Activated gamma-delta T cell (primary cell): Measurements from ENCODE around the gene ZNFX1.
"Not testable (repeated sequence)": the region's sequence is repeated elsewhere in the genome, so short reads cannot be mapped to it uniquely, and the experiment has no call there.

Experiments
- DNase-seq: peaks from one replicate; lab custom pipeline; 2025; lab: John Stamatoyannopoulos, UW
- total RNA-seq, 2 donors: gene quantifications; one replicate each; lab custom pipeline; 2026; lab: John Stamatoyannopoulos, UW

The ZNFX1 gene
- total RNA-seq = 232 to 260 reads per million in 2 donors

DNA sequence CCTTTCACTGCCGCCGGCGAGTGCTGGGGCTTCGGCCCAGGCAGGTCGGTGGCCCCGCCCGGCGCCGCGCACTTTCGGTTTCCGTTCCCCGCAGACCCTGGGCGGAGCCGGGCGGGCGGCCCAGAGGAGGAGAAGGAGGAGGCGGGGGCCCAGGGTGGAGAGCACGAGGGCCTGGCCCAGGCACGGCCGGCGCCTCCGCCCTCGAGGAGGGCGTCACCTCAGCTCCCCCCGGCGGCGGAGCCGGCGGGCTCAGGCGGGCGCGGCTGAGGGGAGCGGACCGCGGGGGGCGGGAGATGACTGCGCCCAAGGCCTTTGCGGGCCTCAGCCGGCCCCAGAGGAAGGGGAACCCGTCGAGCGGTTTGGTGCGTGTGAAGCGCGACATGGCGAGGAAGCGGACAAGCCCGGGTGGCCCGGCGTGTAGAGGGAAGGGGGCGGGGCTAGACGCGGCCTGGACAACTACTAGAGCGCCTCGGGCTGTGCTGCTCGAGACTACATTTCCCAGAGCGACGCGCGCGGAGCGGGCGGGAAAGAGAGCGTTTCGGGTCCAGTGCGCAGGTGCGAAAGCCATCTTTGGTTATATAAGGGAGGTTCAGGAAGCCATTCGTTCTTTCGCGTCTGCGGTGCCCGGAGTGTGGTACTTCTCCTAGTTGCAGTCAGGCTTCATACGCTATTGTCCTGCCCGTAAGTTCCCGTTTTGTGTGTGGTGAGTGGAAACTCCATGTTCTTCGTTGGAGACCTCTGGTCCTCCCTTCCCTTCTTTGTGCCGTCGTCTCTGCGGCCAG, at the start of gene ZNFX1:
TSS of gene ZNFX1 (minus strand) at position 22 of the 782 bp plus-strand sequence. CDS start 2,218 bp downstream, outside the sequence.
- DNase-seq = peak; percentile 94

DNA sequence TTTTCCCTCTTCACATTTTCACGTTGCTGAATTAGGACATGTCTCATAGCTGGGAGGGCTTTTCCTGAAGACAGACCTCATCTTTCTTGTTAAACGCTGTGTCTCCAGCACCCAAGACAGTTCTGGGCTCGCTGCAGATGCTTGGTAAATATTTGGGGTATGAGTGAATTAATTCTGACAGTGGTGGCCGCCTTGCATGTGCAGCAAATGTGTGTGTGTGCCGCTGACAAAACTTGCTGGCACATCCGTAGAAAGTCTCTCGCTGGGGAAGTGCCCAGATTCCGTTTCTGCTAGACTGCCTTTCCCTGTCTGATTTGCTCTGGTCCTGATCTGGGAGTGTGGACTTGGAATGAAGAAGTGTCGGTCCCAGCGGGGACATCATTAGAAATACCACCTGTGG, 48.2 kb upstream of the ZNFX1 start:
- DNase-seq = no peak

DNA sequence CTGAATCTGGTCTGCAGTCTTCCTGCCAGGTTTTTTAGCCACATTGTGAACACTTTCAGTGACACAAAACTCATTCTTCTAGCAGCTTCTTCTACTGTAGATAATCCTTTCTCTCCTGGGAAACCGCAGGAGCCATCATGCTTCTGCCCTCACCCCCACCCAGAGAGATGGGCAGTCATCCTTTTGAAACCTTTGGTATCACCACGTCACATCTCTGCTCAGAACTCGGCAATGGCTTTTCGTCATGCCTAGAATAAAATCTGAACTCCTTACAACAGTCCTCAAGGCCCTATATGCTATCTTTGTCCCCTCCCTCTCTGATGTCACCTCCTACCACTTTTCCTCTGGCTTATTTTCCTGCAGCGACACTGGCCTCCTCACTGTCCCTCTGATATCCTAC, 46.4 kb upstream of the ZNFX1 start:
- DNase-seq = no peak

DNA sequence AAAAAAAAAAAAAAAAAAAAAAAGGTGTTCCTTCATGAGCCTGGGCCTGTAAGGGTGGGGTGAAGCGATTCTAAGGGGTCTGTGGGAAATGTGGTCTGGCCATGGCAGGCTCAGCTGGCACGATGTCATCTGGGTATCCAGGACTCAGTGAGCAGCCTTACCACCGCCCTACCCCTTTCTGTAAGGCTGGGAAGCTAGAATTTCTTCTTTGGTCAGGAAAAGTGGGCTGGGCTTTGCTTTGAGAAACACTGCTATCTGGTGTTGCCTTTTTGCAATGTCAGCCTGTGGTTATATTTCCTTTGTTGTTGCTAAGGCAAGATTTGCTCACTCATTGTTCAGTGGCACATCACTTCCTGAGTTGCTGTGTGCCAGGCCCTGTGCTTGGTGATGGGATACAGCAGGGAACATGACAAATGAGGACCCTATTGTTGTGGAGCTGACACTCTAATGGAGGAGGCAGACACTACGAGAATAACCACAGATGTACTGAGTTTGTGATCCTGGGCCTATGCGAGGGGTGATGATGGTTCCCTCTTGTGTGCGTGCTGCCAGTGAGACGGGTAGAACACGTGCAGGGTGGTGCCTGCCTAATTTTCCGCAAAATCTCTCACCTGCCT, 45.9 kb upstream of the ZNFX1 start:
- DNase-seq = no peak

DNA sequence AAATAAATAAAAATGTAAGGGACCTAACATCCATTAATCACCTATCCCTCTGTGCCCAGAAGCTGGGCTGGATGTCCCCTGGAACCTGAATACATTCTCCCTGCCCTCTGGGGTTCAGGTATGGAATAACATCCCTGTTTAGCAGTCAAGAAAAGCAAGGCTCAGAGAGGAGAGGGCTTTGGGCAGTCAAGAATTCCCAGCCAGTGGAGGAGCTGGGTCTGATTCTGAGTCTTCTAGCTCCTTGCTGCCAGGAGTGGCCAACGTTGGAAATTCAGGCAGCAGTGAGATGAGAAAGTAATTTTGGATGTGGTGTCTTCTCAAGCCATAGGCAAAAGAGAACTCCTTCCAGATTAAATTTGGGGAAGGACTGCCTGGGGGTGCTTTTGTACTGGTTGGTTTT, 42.6 kb upstream of the ZNFX1 start:
- DNase-seq = no peak

DNA sequence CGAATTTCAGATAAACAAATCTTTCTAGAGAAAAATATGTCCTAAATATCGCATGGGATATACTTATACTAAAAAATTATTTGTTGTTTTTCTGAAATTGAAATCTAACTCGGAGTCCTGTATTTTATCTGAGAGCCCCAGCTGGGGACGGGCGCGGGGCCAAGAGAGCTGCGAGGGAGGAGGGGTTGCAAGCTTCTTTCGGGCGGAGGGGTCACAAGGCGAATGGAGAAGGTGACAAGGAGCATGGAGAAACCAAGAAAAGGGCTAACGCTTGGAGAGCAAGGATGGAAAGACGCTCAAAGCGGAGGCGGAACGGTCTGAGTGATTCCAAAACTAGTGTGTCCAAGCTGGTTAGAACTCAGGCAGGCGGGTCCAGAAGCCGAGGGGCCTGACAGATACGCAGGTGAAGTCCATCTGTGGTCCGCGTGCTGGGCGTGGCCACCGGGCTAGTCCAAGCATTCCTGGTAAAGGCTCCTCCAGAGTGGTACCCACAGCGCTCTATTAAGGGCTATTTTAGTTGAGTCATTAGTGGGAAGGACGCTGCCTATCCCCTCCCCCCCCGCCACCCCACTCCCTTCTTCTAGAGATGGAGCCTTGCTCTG, 41.5 kb upstream of the ZNFX1 start:
- no peak for DNase-seq

DNA sequence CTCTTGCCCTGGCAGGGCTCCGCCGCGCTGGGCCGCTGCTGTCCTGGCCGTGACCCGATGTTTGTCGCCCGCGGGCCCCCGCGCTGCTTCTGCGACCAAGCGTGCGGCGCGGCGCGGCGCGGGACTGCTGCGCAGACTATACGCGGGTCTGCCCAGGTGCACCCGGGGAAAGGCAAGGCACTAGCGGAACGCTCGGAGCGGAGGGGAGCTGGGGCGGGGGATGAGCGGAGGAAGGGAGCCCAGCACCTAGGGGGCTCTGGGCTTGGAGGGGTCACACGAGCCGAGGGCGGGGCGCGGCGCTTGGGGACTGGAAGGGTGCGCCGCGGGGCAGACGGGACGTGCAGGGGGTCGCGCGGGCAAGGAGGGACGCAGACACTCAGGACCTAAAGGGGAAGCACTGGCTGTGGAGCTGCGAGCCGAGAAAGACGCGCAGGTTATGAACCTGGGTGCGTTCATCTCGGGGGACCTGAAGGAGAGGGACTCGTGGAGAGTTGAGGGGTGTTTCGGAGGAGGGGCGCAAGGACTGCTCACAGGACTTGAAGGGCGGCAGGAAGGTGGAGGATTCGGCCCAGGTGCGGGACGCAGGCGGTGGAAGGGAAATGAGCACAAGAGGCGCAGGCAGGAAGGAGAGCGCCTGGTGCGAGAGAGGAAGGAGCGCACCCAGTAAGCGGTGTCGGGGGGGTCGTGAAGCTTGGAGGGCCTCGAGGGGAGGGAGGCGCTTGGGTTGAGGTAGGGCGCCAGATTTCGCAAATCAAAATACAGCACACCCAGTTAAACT, 40.8 kb upstream of the ZNFX1 start:
- DNase-seq = no peak

DNA sequence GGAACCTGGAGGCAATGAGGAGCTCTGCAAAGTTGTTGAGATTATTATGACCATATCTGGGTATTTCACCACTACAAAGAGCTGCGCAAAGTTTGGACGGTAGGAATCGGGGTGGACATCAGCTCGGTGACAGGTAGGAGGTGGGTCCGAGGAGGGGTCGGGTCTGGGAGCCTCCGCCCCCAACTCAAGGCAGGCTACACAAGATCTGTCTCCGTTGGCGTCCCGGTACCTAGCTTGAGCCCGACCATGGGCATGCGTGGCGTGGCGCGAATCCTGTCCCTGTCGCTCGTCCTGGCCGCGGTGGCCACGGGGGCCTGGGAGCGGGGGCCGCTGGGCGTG, 40.2 kb upstream of the ZNFX1 start:
- no peak for DNase-seq

DNA sequence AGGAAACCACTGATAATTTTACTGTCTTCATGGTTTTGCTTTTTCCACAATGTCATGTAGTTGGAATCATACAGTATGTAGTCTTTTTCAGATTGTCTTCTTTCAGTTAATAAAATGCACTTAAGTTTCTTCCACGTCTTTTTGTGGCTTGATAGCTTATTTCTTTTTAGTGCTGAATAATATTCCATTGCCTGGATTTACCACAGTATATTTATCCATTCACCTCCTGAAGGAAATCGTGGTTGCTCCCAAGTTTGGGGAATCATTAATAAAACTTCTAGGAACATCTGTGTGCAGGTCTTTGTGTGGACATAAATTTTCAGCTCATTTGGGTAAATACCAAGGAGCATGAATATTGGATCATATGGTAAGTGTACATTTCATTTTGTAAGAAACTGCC, 38.8 kb upstream of the ZNFX1 start:
- DNase-seq = no peak

DNA sequence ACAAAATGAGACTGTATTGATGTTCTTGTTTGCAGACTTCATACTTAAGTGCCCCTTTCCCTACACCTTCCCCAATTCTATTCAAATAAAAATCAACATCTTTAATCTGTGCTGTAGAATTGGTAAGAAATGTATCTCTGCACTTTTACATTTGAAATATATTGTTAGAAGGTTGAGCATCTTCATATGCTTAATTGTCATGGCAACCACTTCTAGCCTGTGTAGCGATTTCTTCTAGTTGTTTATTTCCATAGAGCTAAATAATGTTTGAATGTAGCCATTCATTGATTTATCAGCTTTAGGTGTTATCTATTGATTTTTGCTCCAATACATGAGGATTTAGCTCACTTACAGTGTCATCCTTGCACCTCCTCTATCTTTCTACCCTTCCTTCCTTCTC, 37.7 kb upstream of the ZNFX1 start:
- DNase-seq = no peak

DNA sequence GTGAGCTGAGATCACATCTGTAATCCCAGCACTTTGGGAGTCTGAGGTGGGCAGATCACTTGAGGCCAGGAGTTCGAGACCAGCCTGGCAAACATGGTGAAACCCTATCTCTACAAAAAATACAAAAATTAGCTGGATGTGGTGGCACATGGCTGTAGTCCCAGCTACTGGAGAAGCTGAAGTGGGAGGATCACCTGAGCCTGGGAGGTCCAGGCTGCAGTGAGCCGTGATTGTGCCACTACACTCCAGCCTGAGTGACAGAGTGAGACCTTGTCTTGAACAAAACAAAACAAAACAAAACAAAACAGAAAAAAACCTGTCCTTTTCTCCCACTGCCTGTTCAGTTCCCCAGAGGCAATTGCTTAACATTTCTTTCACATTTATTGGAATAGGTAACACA, 36.2 kb upstream of the ZNFX1 start:
- not testable (repeated sequence) for DNase-seq

DNA sequence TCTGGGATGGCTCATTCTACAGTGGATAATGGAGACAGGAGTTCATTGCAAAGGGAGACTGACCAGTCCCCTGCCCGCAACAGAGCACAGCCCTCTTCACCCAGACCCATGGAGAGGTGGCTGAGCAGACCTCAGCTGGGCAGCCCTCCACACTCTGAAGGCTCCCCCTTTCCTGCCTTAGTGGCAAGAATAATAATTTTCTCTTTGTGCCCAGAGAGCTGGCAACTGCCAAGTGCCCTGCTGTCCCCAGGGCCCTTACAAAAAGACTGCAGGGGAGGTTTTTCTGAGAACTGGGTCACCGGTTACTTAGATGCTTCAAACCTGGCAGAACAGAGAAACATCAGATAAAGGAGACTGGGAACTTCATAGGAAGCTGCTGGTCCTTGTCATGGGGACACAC, 35.4 kb upstream of the ZNFX1 start:
- no peak for DNase-seq

DNA sequence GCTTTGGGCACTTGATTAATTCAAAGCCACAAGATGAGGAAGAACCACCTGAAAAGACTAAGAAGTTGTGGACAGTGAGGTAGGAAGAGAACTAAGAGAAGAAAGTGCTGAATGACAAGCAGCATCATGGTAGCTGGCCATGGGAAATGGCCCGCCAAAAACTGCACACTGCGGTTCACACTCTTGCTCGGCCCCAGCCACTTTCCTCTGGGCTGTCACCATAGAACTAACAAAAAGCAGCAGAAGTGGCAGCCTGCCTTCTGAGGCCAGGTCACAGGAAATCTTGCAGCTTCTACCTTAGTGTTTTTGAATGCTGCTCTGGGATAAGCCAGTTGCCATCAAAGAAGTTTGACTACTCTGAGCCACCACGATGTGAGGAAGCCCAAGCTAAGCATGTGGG, 34.8 kb upstream of the ZNFX1 start:
- DNase-seq = no peak

DNA sequence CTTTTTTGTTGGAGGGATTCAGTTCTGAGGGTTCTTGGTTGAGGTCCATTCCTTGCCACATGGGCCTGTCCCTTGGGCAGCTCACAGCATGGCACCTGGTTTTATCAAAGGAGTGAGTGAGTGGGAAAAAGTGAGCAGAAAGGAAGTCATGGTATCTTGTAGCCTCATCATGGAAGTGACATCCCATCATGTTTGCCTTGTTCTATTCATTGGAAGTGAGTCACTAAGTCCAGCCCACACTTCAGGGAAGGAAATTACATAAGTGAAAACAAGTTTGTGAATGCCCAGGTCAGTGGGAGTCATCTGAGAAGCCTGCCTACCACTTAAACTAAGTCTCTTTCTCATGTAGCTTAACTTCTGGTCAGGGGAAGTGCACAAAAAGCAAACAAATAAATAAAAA, 32.8 kb upstream of the ZNFX1 start:
- no peak for DNase-seq

DNA sequence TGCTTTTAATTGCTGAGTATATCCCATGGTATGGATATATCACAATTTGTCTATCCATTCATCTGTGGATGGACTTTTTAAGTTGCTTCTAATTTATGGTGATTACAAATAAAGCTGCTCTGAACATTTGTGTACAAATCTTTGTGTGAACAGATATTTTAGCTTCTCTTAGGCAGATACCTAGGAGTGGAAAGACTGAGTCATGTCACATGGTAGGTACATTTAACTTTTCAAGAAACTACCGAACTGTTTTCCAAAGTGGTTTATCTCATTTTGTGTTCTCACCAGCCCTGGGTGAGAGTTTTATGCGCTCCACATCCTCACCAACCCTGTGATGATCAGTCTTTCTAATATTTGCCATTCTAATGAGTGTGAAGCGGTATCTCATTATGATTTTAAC, 31.0 kb upstream of the ZNFX1 start:
- no peak for DNase-seq

DNA sequence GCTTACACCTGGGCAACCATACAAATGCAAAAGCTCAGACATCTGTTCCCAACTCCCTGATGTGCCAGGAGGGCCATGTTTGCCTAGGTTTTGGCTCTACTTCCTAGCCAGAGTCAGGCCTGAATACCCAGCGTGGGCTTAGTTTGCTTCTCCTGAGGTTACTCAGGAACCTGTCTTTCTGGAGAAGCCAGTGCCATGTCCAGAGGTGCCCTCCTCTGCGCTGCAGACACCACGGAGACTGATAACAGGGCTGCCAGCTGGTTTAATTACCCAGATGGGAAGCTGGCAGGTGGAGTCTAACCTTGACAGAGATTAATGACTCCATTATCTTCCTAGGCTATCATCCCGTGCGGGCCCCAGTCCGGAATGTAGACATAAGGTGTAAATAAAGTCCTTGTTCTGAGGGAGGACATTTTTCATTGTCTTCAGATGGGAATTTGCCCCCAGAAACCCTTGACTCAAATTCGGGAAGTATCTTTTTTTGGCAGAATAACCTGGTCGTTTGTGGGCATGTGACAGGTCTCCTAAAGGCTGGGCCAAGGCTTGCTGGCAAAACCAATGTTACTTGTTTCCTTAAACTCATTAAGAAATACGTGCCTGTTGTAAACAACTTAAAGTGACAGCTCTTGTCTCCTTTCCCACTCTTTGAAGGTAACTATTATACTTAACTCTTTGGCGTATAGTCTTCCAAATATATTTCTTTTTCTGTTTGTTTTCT, 29.2 kb upstream of the ZNFX1 start:
- DNase-seq = no peak

DNA sequence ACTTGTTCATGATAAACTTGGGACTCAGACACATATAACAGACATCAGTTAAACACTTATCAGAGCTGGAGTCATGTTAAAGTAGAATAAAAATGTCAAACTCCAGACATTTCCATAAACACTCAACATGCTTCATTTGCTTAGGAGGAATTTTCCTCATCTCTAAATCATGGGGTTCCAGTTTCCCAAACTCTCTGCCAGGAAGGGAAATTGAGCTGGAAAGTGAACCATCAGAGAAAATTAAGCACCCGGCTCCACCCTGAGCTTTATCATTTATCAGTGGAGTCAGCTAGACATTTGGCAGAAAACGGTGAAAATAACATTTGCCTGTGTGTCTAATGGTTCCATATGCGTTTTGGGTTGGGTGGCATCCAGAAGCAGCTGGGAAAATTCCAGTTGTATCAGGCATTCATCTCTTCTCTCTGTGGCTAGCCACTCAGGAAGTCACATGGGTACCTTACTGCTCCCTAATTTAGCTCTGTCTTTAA, 25.3 kb upstream of the ZNFX1 start:
- DNase-seq = no peak

DNA sequence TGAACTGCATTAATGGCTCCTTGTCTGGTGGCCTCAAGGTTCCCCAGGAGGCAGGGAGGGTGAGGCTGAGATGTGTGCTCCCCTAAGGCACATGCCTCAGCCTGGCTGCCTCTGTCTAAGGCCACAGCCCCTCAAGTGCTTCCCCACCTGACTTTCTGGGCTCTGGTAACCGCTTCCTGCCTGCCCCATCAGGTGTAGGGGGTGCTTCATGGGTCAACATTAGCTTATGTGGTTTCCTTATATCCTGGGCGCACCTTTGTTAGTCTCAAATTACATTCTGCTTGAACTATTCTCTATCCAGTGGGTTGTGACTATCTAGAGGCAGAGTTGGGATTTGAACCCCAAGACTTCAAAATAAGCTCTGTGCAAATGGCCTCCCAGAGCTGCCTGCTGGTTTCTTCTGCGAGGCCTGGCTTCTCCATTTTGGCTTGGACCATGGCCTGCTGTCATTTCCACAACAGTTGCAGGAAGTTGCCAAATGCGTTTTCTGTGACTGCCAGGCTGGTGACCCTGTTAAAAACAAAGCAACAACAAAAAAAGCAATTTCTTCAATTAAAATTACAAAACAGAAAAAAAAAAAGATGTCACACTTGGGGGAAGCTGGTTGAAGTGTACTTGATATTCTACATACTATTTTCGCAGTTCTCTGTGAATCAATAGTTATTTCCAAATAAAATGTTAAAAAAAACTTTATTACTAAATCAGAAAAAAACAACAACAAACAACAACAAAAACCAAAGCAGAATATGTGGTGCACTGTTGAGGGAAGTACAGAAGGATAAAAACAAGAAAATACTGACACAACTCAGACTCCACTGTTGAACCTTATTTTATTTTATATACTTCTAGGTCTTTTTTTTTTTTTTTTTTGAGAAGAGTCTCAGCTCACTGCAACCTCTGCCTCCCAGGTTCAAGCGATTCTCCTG, 20.0 kb upstream of the ZNFX1 start:
- no peak for DNase-seq

DNA sequence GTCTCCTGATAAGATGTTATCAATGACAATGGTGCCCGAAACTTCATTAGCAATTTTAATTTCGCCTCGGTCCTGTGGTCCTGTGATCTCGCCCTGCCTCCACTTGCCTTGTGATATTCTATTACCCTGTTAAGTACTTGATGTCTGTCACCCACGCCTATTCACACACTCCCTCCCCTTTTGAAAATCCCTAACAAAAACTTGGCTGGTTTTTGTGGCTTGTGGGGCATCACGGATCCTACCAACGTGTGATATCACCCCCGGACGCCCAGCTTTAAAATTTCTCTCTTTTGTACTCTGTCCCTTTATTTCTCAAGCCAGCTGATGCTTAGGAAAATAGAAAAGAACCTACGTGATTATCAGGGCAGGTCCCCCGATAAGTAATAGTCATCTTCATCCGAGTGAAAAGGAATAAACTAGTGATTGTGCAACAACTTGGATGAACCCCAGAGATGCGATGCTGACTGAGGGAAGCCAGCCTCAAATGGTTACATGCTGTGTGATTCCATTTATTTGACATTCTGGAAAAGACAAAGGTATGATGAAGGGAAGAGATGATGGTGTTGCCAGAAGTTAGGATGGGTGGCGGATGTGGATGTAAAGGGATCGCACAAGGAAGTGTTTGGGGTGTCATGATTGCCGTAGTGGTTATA, 16.3 kb upstream of the ZNFX1 start:
- DNase-seq = not testable (repeated sequence)

DNA sequence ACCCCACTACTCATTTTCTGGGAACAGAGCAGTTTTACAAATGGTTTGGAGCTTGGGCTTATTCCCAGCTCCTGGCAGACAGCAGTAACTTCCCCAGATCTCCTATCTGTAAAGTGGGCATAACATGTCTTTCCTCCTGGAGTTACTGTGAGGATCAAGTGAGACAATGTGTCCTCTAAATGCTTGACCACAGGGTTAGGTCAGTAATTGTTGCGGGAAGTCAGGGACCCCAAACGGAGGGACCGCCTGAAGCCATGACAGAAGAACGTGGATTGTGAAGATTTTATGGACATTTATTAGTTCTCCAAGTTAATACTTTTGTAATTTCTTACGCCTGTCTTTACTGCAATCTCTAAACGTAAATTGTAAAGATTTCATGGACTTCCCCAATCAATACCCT, 15.3 kb upstream of the ZNFX1 start:
- DNase-seq = no peak
